ENCODE measurements around the gene CALCOCO1. TPM values are rescaled to one million over a fixed set of nuclear protein-coding genes. Genes with fewer than 3 reads are reported as not detected.
A peak's percentile ranks its signal among the peaks of the same experiment; 100 is the strongest.

The CALCOCO1 gene
- total and polyA plus RNA-seq, 9 of the 15 experiments (the other 6 are each of a cell fraction or from before 2014, with no cell fraction given): 1.9 to 31.8 (median 11.0) TPM

- FAIRE-seq (no peak), DNase-seq (ENCODE audit: extremely low read depth in 1 of 4, low spot score in 3 of 4) (no peak), ATAC-seq (no peak)
- H3K9me3 ChIP-seq (replicated peaks; ENCODE audit: control insufficient read depth, insufficient read depth, low read depth, low read length): no peaks in the 10 kb centered on the region
- POLR2A ChIA-PET: interaction anchor here (0.6 to 1.3 kb wide), 2 partner anchors 8 to 36 kb away, joined by 3 read pairs; no protein-coding TSS in a partner anchor
- no peaks in the 10 kb centered on the region for H3K36me3 ChIP-seq (ENCODE audit: control insufficient read depth, insufficient read depth, low read length)
- H4K20me1 ChIP-seq (replicated peaks; ENCODE audit: control insufficient read depth, insufficient read depth, low read length): peaks cover 15% of the 10 kb centered on the region; the same call in 1 of the 2 replicates
- no peaks in the 10 kb centered on the region for H3K9me1 ChIP-seq (ENCODE audit: control insufficient read depth, insufficient read depth, low read length)
- WGBS (ENCODE audit: insufficient coverage, low coverage, missing lambda C conversion rate): 12% methylated on average over 6 of the region's 6 CpGs
- H3K79me2 ChIP-seq (ENCODE audit: control insufficient read depth, insufficient read depth, low read length): no peaks in the 10 kb centered on the region
- intact Hi-C loops (cut with micrococcal nuclease): no loop called here
- H3K9ac ChIP-seq (ENCODE audit: insufficient read depth in 1 of 2, low read depth in 2 of 2, low read length in 2 of 2): no peak overlapping the region
- TF ChIP-seq RFX1 (IDR thresholded peaks at IDR 0.05): peak; percentile 57
- no peak for TF ChIP-seq SREBF2 (CRISPR knock-in tag; IDR thresholded peaks at IDR 0.05)
- H3K27ac ChIP-seq (ENCODE audit: extremely low read depth, low read depth, low read length): no peak overlapping the region
- in situ Hi-C loops (cut with MboI): no loop called here
- no peak overlapping the region for H2AFZ ChIP-seq (ENCODE audit: low read depth, low read length)
- BruUV-seq (replicated peaks): no TSS peak
- H3K27me3 ChIP-seq (ENCODE audit: control insufficient read depth in 2 of 2, insufficient read depth in 2 of 2, low read length in 2 of 2): peaks cover 35 to 81% of the 10 kb centered on the region in 2 experiments
- H3K4me3 ChIP-seq: no peak overlapping the region
- H3K4me2 ChIP-seq (ENCODE audit: insufficient read depth, low read length): no peak overlapping the region
- H3K4me1 ChIP-seq (replicated peaks in 1 of 2; ENCODE audit: control insufficient read depth in 2 of 2, insufficient read depth in 2 of 2, low read length in 2 of 2): no peaks in the 10 kb centered on the region
- CTCF ChIA-PET (ENCODE audit: low intra/inter-chr PET ratio): no interaction called here
These were observed 17.2 kb downstream of the CALCOCO1 start for GRCh38 chr12:53710091-53710490.

GRCh38 chr12:53709671-53710070, 17.6 kb downstream of the CALCOCO1 start:
- no peak for ATAC-seq
- no peak overlapping the region for H3K9ac ChIP-seq (ENCODE audit: insufficient read depth in 1 of 2, low read depth in 2 of 2, low read length in 2 of 2)
- H4K20me1 ChIP-seq (replicated peaks; ENCODE audit: control insufficient read depth, insufficient read depth, low read length): peaks cover 15% of the 10 kb centered on the region; the same call in 1 of the 2 replicates
- H2AFZ ChIP-seq (ENCODE audit: low read depth, low read length): no peak overlapping the region
- WGBS (ENCODE audit: insufficient coverage, low coverage, missing lambda C conversion rate): 2% methylated on average over 4 of the region's 4 CpGs
- no peaks in the 10 kb centered on the region for H3K4me1 ChIP-seq (replicated peaks in 1 of 2; ENCODE audit: control insufficient read depth in 2 of 2, insufficient read depth in 2 of 2, low read length in 2 of 2)
- no peak overlapping the region for H3K4me3 ChIP-seq
- POLR2A ChIA-PET: interaction anchor here (0.6 to 1.3 kb wide), 3 partner anchors 8 to 37 kb away, joined by 3 read pairs; no protein-coding TSS in a partner anchor
- intact Hi-C loops (cut with micrococcal nuclease): no loop called here
- H3K9me1 ChIP-seq (ENCODE audit: control insufficient read depth, insufficient read depth, low read length): no peaks in the 10 kb centered on the region
- no TSS peak for BruUV-seq (replicated peaks)
- H3K27ac ChIP-seq (ENCODE audit: extremely low read depth, low read depth, low read length): no peak overlapping the region
- no peak for DNase-seq (ENCODE audit: extremely low read depth in 1 of 4, low spot score in 3 of 4)
- H3K36me3 ChIP-seq (ENCODE audit: control insufficient read depth, insufficient read depth, low read length): no peaks in the 10 kb centered on the region
- H3K79me2 ChIP-seq (ENCODE audit: control insufficient read depth, insufficient read depth, low read length): no peaks in the 10 kb centered on the region
- no peak for FAIRE-seq
- no peak overlapping the region for H3K4me2 ChIP-seq (ENCODE audit: insufficient read depth, low read length)
- H3K27me3 ChIP-seq (ENCODE audit: control insufficient read depth in 2 of 2, insufficient read depth in 2 of 2, low read length in 2 of 2): peaks cover 35 to 81% of the 10 kb centered on the region in 2 experiments
- no peaks in the 10 kb centered on the region for H3K9me3 ChIP-seq (replicated peaks; ENCODE audit: control insufficient read depth, insufficient read depth, low read depth, low read length)
- TF ChIP-seq ZNF77 (CRISPR knock-in tag; IDR thresholded peaks at IDR 0.05) (no peak), ILF3 (IDR thresholded peaks at IDR 0.05; ENCODE audit: borderline replicate concordance) (no peak), SMARCA5 (IDR thresholded peaks at IDR 0.05) (no peak), GTF2A2 (tag; IDR thresholded peaks at IDR 0.05) (no peak), SNRNP70 (optimal IDR thresholded peaks at IDR 0.05; ENCODE audit: low read depth, low read length) (no peak), CTCFL (IDR thresholded peaks at IDR 0.05; ENCODE audit: borderline replicate concordance, insufficient read depth, low read depth, low read length, poor library complexity, severe bottlenecking) (no peak), CBX5 (IDR thresholded peaks at IDR 0.05; ENCODE audit: borderline replicate concordance, low read depth) (no peak), UBTF (IDR thresholded peaks at IDR 0.05; ENCODE audit: borderline replicate concordance in 1 of 2, low read depth in 2 of 2, low read length in 2 of 2) (no peak), ETV1 (tag; conservative IDR thresholded peaks at IDR 0.05; ENCODE audit: low read depth) (no peak), HNRNPL (IDR thresholded peaks at IDR 0.05; ENCODE audit: low read depth, low read length) (no peak)
- CTCF ChIA-PET (ENCODE audit: low intra/inter-chr PET ratio): no interaction called here
- in situ Hi-C loops (cut with MboI): no loop called here
